ENCODE results near the gene HSF2BP. TPM values are rescaled to one million over a fixed set of nuclear protein-coding genes. Genes with fewer than 3 reads are reported as not detected.

The HSF2BP gene
- polyA plus RNA-seq, 1 donor from 2014 or later: 0.89 TPM

GRCh38 chr21:43602266-43603232 lies 56.7 kb downstream of the HSF2BP start:
- Histone ChIP-seq H3K9me2 (ENCODE audit: insufficient read depth, low read length) (no peaks in the 10 kb centered on the region), H3K79me2 (replicated peaks; ENCODE audit: insufficient read depth, low read length) (no peaks in the 10 kb centered on the region), H4K20me1 (ENCODE audit: insufficient read depth) (no peaks in the 10 kb centered on the region), H3K4me2 (ENCODE audit: low read length) (no peak overlapping the region), H3F3A (ENCODE audit: insufficient read depth, low read length, poor library complexity, severe bottlenecking) (no peaks in the 10 kb centered on the region), H3K9me3 (ENCODE audit: low read length) (no peaks in the 10 kb centered on the region), H3K27ac (ENCODE audit: low read length) (no peak overlapping the region), H3K36me3 (ENCODE audit: insufficient read depth, low read length) (no peaks in the 10 kb centered on the region), H3K9ac (ENCODE audit: low read length) (no peak overlapping the region), H3K4me3 (ENCODE audit: low read length) (no peak overlapping the region), H2AFZ (ENCODE audit: low read depth, low read length) (no peak overlapping the region), H3K27me3 (ENCODE audit: insufficient read depth, low read depth, low read length) (no peaks in the 10 kb centered on the region)
- TF ChIP-seq POLR2AphosphoS5 (IDR thresholded peaks at IDR 0.05): no peak
- no peak for TF ChIP-seq REST (IDR thresholded peaks at IDR 0.05; ENCODE audit: borderline replicate concordance)

- Histone ChIP-seq H2AFZ (ENCODE audit: low read depth, low read length) (no peak overlapping the region), H3K9me2 (ENCODE audit: insufficient read depth, low read length) (no peaks in the 10 kb centered on the region), H4K20me1 (ENCODE audit: insufficient read depth) (no peaks in the 10 kb centered on the region), H3K4me3 (ENCODE audit: low read length) (no peak overlapping the region), H3K79me2 (replicated peaks; ENCODE audit: insufficient read depth, low read length) (no peaks in the 10 kb centered on the region), H3K27ac (ENCODE audit: low read length) (no peak overlapping the region), H3K27me3 (ENCODE audit: insufficient read depth, low read depth, low read length) (no peaks in the 10 kb centered on the region), H3K4me2 (ENCODE audit: low read length) (no peak overlapping the region), H3K9ac (ENCODE audit: low read length) (no peak overlapping the region), H3K9me3 (ENCODE audit: low read length) (no peaks in the 10 kb centered on the region), H3F3A (ENCODE audit: insufficient read depth, low read length, poor library complexity, severe bottlenecking) (no peaks in the 10 kb centered on the region), H3K36me3 (ENCODE audit: insufficient read depth, low read length) (no peaks in the 10 kb centered on the region)
- TF ChIP-seq MXI1 (conservative IDR thresholded peaks at IDR 0.05; ENCODE audit: poor library complexity, severe bottlenecking) (no peak), SMC3 (conservative IDR thresholded peaks at IDR 0.05; ENCODE audit: poor library complexity) (no peak), POLR2AphosphoS5 (IDR thresholded peaks at IDR 0.05) (no peak), CTCF (IDR thresholded peaks at IDR 0.05; ENCODE audit: poor library complexity, severe bottlenecking) (no peak), TAF1 (IDR thresholded peaks at IDR 0.05; ENCODE audit: low read depth) (no peak), EP300 (conservative IDR thresholded peaks at IDR 0.05; ENCODE audit: poor library complexity, severe bottlenecking) (no peak), RAD21 (conservative IDR thresholded peaks at IDR 0.05) (no peak), EZH2 (IDR thresholded peaks at IDR 0.05; ENCODE audit: borderline replicate concordance, insufficient read depth, low read length, poor library complexity, severe bottlenecking) (no peak), REST (IDR thresholded peaks at IDR 0.05; ENCODE audit: borderline replicate concordance) (no peak)
Observed at GRCh38 chr21:43600642-43601402, 58.5 kb downstream of the HSF2BP start.
